HCT116 (cell line): Measurements from ENCODE around the gene FKBP10. TPM values are rescaled to one million over a fixed set of nuclear protein-coding genes. Genes with fewer than 3 reads are reported as not detected.

Source experiments
- ATAC-seq: fragments of 200-7000 bp; cut with Tn5 transposase; 2 replicates; pipeline ENCODE4 v1.9.1; 2020; ENCODE audit warnings: mild to moderate bottlenecking, moderate library complexity
- BruUV-seq: library from RNA; stranded (reverse); fragments of 400-500 nt; replicated peaks from 2 replicates; lab custom pipeline; 2021; lab: Mats Ljungman, UMichigan
- CTCF ChIA-PET: fragments of 300-600 bp; sonication (Branson Sonifier 250); formaldehyde crosslinking; loops from one replicate; lab custom pipeline; 2021; ENCODE audit warnings: antibody characterized with exemption; lab: Charles Lee
- POLR2A ChIA-PET: fragments of 300-600, 350-600 bp; sonication (Branson Sonifier 250); formaldehyde crosslinking; loops from one replicate; lab custom pipeline; 2021; ENCODE audit warnings: antibody characterized with exemption; lab: Charles Lee
- RAD21 ChIA-PET, 2 experiments: fragments of 300-600 bp; sonication (Branson Sonifier 250); formaldehyde crosslinking; loops; one replicate each; lab custom pipeline; 2023; ENCODE audit warnings: low total read pairs in 2 of 2; ENCODE audit not compliant: uncharacterized antibody in 2 of 2, unreplicated experiment in 2 of 2, low non-redundant PET in 1 of 2; lab: Charles Lee
- DNase-seq: peaks from one replicate; pipeline ENCODE4 v3.0.0-alpha.2; 2010; ENCODE audit warnings: low read depth, low spot score
- H2AFZ ChIP-seq: fragments of 200-600 bp; shearing (Covaris generic), sonication (generic); 2 replicates; pipeline ENCODE4 v1.6.1; 2017; ENCODE audit warnings: low read depth, mixed run types, mixed read lengths, antibody characterized with exemption, low read length; ENCODE audit not compliant: poor library complexity, severe bottlenecking
- H3K27ac ChIP-seq: 2 replicates; pipeline ENCODE4 v1.5.1; 2012; ENCODE audit warnings: low read depth, low read length
- H3K27me3 ChIP-seq: fragments of 200-600 bp; sonication (generic); 2 replicates; pipeline ENCODE4 v1.6.1; 2016; ENCODE audit warnings: mixed run types, low read length, mixed read lengths; ENCODE audit not compliant: insufficient read depth
- H3K36me3 ChIP-seq, 2 experiments: fragments of 200-500 bp in 1 of 2; fragments of 200-600 bp in 1 of 2; sonication (Bioruptor generic) in 1 of 2; sonication (generic) in 1 of 2; 2 replicates each; pipeline versions ENCODE4 v1.5.1 to v1.6.1; 2014 to 2016; ENCODE audit warnings: low read length in 2 of 2, inconsistent platforms in 1 of 2, mixed read lengths in 1 of 2, mixed run types in 1 of 2; ENCODE audit not compliant: insufficient read depth in 2 of 2, control insufficient read depth in 1 of 2
- H3K4me1 ChIP-seq, 2 experiments: fragments of 200-600 bp in 1 of 2; sonication (generic) in 1 of 2; 2 replicates each; pipeline versions ENCODE4 v1.5.1 to v1.6.1; 2012 to 2017; ENCODE audit warnings: low read length in 2 of 2, inconsistent platforms in 1 of 2, mild to moderate bottlenecking in 1 of 2, mixed read lengths in 1 of 2, mixed run types in 1 of 2, moderate library complexity in 1 of 2; ENCODE audit not compliant: insufficient read depth in 2 of 2, control insufficient read depth in 1 of 2
- H3K4me2 ChIP-seq: fragments of 200-600 bp; sonication (generic); 2 replicates; pipeline ENCODE4 v1.6.1; 2017; ENCODE audit warnings: mixed run types, low read length, mixed read lengths
- H3K4me3 ChIP-seq, 2 experiments: fragments of 200-600 bp in 1 of 2; sonication (generic) in 1 of 2; replicated peaks in 1 of 2; 2 replicates each; pipeline ENCODE4 v1.5.1; 2011 to 2016; ENCODE audit warnings: low read length in 2 of 2, control low read depth in 1 of 2, low read depth in 1 of 2, mild to moderate bottlenecking in 1 of 2, mixed read lengths in 1 of 2, mixed run types in 1 of 2
- H3K79me2 ChIP-seq: fragments of 200-600 bp; sonication (generic); 2 replicates; pipeline ENCODE4 v1.6.1; 2017; ENCODE audit warnings: mild to moderate bottlenecking, mixed run types, low read length, moderate library complexity, mixed read lengths; ENCODE audit not compliant: insufficient read depth
- H3K9ac ChIP-seq: fragments of 200-600 bp; sonication (generic); 2 replicates; pipeline ENCODE4 v1.6.1; 2016; ENCODE audit warnings: low read length, mixed read lengths
- H3K9me2 ChIP-seq: fragments of 200-600 bp; sonication (generic), shearing (Covaris generic); 2 replicates; pipeline ENCODE4 v1.6.1; 2017; ENCODE audit warnings: mixed run types, mild to moderate bottlenecking, moderate library complexity; ENCODE audit not compliant: insufficient read depth
- H3K9me3 ChIP-seq, 2 experiments: fragments of 200-500 bp in 1 of 2; fragments of 200-600 bp in 1 of 2; sonication (Bioruptor generic) in 1 of 2; sonication (generic) in 1 of 2; 2 replicates each; pipeline ENCODE4 v1.6.1; 2014 to 2017; ENCODE audit warnings: low read length in 2 of 2, mixed read lengths in 2 of 2, inconsistent platforms in 1 of 2, low read depth in 1 of 2, mild to moderate bottlenecking in 1 of 2, mixed run types in 1 of 2, moderate library complexity in 1 of 2; ENCODE audit not compliant: control insufficient read depth in 1 of 2, insufficient read depth in 1 of 2
- H4K20me1 ChIP-seq: fragments of 200-600 bp; sonication (generic), shearing (Covaris generic); 2 replicates; pipeline ENCODE4 v1.6.1; 2017; ENCODE audit warnings: mixed run types, mild to moderate bottlenecking, moderate library complexity; ENCODE audit not compliant: insufficient read depth
- CBX3 ChIP-seq: IDR thresholded peaks from 2 replicates; pipeline ENCODE4 v1.6.1; 2012; ENCODE audit warnings: low read depth
- CEBPB ChIP-seq: IDR thresholded peaks from 2 replicates; pipeline ENCODE4 v1.6.1; 2012; ENCODE audit warnings: low read depth
- ELF1 ChIP-seq: IDR thresholded peaks from 2 replicates; pipeline ENCODE4 v1.6.1; 2012; ENCODE audit warnings: low read depth, borderline replicate concordance
- EZH2phosphoT487 ChIP-seq: fragments of 200-600 bp; IDR thresholded peaks from 2 replicates; pipeline ENCODE4 v1.6.1; 2018; ENCODE audit warnings: antibody characterized with exemption, borderline replicate concordance
- JUND ChIP-seq: IDR thresholded peaks from 2 replicates; pipeline ENCODE4 v1.6.1; 2012
- POLR2A ChIP-seq: IDR thresholded peaks from 2 replicates; pipeline ENCODE4 v1.7.0; 2011; ENCODE audit warnings: borderline replicate concordance; ENCODE audit not compliant: insufficient read depth, insufficient read length; ENCODE audit errors: extremely low read depth
- POLR2AphosphoS5 ChIP-seq: IDR thresholded peaks from 2 replicates; pipeline ENCODE4 v1.6.1; 2011; ENCODE audit warnings: mild to moderate bottlenecking, low read depth, low read length, moderate library complexity
- RAD21 ChIP-seq: IDR thresholded peaks from 2 replicates; pipeline ENCODE4 v1.6.1; 2012; ENCODE audit warnings: low read depth, mild to moderate bottlenecking
- SIN3A ChIP-seq: IDR thresholded peaks from 2 replicates; pipeline ENCODE4 v1.6.1; 2012; ENCODE audit warnings: low read depth
- SP1 ChIP-seq: IDR thresholded peaks from 2 replicates; pipeline ENCODE4 v1.6.1; 2012; ENCODE audit warnings: low read depth
- SRF ChIP-seq: IDR thresholded peaks from 2 replicates; pipeline ENCODE4 v1.6.1; 2012; ENCODE audit warnings: low read depth
- TCF7L2 ChIP-seq: IDR thresholded peaks from 2 replicates; pipeline ENCODE4 v1.7.0; 2011; ENCODE audit warnings: borderline replicate concordance, inconsistent platforms; ENCODE audit not compliant: insufficient read depth, insufficient read length; ENCODE audit errors: extremely low read depth
- YY1 ChIP-seq: IDR thresholded peaks from 2 replicates; pipeline ENCODE4 v1.6.1; 2011; ENCODE audit warnings: low read length, low read depth, moderate library complexity, mild to moderate bottlenecking; ENCODE audit not compliant: insufficient replicate concordance; ENCODE audit errors: extremely low read depth
- ZFX ChIP-seq: fragments of 450-650 bp; IDR thresholded peaks from 2 replicates; pipeline ENCODE4 v1.6.1; 2017
- ZNF274 ChIP-seq: fragments of 200-500 bp; sonication (Bioruptor generic); IDR thresholded peaks from 2 replicates; pipeline ENCODE4 v1.6.1; 2014; ENCODE audit warnings: mild to moderate bottlenecking, low read depth, low read length, inconsistent platforms
- intact Hi-C: fragments of 100-400 bp; cut with micrococcal nuclease; formaldehyde crosslinking; loops from 2 replicates; pipeline ENCODE4 v1.10.0; 2022
- total RNA-seq: library from RNA; stranded (reverse); gene quantifications from one replicate; pipeline ENCODE4 v1.2.1, GENCODE V29; 2021; ENCODE audit not compliant: unreplicated experiment
- TF ChIP-seq, protein P1 (sequence below): IDR thresholded peaks from 2 replicates; pipeline ENCODE4 v1.6.1; 2011; ENCODE audit warnings: mild to moderate bottlenecking, low read length, moderate library complexity; ENCODE audit not compliant: insufficient replicate concordance; ENCODE audit errors: extremely low read depth
- TF ChIP-seq, protein P2 (sequence below): IDR thresholded peaks from 2 replicates; pipeline ENCODE4 v1.6.1; 2012
- TF ChIP-seq, protein P3 (sequence below), 3 experiments: fragments of 200-600 bp in 1 of 3; sonication (generic) in 1 of 3; IDR thresholded peaks in 2 of 3; conservative IDR thresholded peaks in 1 of 3; 2 replicates each; pipeline ENCODE4 v1.5.1; 2012 to 2017; ENCODE audit warnings: low read depth in 2 of 3, low read length in 2 of 3, antibody characterized with exemption in 1 of 3, borderline replicate concordance in 1 of 3, control low read depth in 1 of 3, mild to moderate bottlenecking in 1 of 3, mixed read lengths in 1 of 3, mixed run types in 1 of 3, moderate library complexity in 1 of 3; ENCODE audit not compliant: insufficient read depth in 1 of 3
- TF ChIP-seq, protein P4 (sequence below): IDR thresholded peaks from 2 replicates; pipeline ENCODE4 v1.6.1; 2012

Gene FKBP10
- total RNA-seq, 1 experiment from 2014 or later, result 78.5 TPM

DNA sequence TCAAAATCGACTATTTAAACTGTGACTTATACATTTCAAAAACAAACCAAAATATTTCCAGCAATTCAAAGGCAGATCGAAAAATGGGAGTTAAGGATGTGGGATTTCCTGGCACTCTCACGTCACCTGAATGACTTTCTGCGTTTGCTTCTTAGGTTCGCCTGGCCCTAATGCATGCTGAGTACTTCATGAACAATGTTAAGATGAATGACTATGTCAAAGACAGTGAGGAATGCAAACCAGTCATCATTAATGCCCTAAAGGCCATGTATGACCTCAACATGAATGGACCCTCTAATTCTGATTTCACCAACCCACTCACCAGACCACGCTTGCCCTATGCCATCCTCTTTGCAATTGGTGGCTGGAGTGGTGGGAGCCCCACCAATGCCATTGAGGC is 32.2 kb downstream of the FKBP10 start:
- CTCF ChIA-PET, result no interaction called here

DNA sequence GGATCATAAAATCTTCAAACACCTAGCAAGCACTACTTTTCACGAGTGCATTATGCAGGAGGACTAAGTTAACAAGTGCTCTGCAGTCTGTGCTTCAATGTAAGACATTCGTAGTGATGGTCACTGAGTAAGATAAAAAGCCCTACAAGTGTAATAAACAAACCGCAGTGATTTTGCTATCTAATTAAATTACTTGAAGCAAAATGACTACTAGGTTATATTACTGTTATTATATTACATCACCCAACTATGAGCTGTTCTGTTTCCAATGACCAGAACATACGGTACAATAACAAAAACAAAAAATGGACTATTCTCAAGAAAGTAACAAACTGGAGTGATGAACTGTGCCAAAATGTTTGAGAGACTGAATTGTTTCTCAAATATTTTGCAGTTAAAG is 36.0 kb downstream of the FKBP10 start:
- no peak for DNase-seq
- Histone ChIP-seq H2AFZ (no peak overlapping the region), H3K36me3 (peaks cover 5 to 8% of the 10 kb centered on the region in 2 experiments; a peak in 3 of 4 replicates), H3K27ac (no peak overlapping the region), H3K9me3 (no peaks in the 10 kb centered on the region), H3K27me3 (no peaks in the 10 kb centered on the region), H3K4me3 (no peak overlapping the region), H3K4me2 (no peak overlapping the region), H3K4me1 (peaks cover 15 to 21% of the 10 kb centered on the region in 2 experiments), H3K9me2 (no peaks in the 10 kb centered on the region), H3K79me2 (peaks cover 52% of the 10 kb centered on the region), H3K9ac (no peak overlapping the region), H4K20me1 (no peaks in the 10 kb centered on the region; the same call in 1 of the 2 replicates)
- no TSS peak for BruUV-seq
- CTCF ChIA-PET, result no interaction called here
- intact Hi-C loops, result no loop called here
- POLR2A ChIA-PET, result interaction anchor here (1.9 kb wide), 1 partner anchor 16 kb away, joined by 5 read pairs; the partner anchor contains the start of gene KLHL11
- RAD21 ChIA-PET, result no interaction called here
- no peak for ATAC-seq
- TF ChIP-seq, protein P1, sequence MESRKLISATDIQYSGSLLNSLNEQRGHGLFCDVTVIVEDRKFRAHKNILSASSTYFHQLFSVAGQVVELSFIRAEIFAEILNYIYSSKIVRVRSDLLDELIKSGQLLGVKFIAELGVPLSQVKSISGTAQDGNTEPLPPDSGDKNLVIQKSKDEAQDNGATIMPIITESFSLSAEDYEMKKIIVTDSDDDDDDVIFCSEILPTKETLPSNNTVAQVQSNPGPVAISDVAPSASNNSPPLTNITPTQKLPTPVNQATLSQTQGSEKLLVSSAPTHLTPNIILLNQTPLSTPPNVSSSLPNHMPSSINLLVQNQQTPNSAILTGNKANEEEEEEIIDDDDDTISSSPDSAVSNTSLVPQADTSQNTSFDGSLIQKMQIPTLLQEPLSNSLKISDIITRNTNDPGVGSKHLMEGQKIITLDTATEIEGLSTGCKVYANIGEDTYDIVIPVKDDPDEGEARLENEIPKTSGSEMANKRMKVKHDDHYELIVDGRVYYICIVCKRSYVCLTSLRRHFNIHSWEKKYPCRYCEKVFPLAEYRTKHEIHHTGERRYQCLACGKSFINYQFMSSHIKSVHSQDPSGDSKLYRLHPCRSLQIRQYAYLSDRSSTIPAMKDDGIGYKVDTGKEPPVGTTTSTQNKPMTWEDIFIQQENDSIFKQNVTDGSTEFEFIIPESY, result no peak
- TF ChIP-seq RAD21, result no peak
- TF ChIP-seq, protein P2, sequence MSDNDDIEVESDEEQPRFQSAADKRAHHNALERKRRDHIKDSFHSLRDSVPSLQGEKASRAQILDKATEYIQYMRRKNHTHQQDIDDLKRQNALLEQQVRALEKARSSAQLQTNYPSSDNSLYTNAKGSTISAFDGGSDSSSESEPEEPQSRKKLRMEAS, result no peak
- TF ChIP-seq, protein P3, sequence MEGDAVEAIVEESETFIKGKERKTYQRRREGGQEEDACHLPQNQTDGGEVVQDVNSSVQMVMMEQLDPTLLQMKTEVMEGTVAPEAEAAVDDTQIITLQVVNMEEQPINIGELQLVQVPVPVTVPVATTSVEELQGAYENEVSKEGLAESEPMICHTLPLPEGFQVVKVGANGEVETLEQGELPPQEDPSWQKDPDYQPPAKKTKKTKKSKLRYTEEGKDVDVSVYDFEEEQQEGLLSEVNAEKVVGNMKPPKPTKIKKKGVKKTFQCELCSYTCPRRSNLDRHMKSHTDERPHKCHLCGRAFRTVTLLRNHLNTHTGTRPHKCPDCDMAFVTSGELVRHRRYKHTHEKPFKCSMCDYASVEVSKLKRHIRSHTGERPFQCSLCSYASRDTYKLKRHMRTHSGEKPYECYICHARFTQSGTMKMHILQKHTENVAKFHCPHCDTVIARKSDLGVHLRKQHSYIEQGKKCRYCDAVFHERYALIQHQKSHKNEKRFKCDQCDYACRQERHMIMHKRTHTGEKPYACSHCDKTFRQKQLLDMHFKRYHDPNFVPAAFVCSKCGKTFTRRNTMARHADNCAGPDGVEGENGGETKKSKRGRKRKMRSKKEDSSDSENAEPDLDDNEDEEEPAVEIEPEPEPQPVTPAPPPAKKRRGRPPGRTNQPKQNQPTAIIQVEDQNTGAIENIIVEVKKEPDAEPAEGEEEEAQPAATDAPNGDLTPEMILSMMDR (IDR thresholded peaks at IDR 0.05 in 2 of 3, conservative IDR thresholded peaks at IDR 0.05 in 1 of 3; ENCODE audit: borderline replicate concordance in 1 of 3, insufficient read depth in 1 of 3, low read depth in 2 of 3, low read length in 2 of 3), result no peak
- TF ChIP-seq SIN3A, result no peak
- TF ChIP-seq, protein P4, sequence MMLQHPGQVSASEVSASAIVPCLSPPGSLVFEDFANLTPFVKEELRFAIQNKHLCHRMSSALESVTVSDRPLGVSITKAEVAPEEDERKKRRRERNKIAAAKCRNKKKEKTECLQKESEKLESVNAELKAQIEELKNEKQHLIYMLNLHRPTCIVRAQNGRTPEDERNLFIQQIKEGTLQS, result no peak
- no peak for TF ChIP-seq SRF
- no peak for TF ChIP-seq EZH2phosphoT487
- no peak for TF ChIP-seq JUND

More for the DNA sequence above, 32.2 kb downstream of the FKBP10 start:
- H3K4me1 ChIP-seq, result peaks cover 15 to 21% of the 10 kb centered on the region in 2 experiments
- no peak overlapping the region for H3K4me3 ChIP-seq
- no peak overlapping the region for H3K4me2 ChIP-seq
- H3K79me2 ChIP-seq, result peaks cover 23% of the 10 kb centered on the region
- intact Hi-C loops, result no loop called here
- BruUV-seq, result no TSS peak
- TF ChIP-seq RAD21, result no peak
- TF ChIP-seq CBX3, result no peak
- no peak for TF ChIP-seq YY1
- TF ChIP-seq, protein P4, result no peak
- TF ChIP-seq CEBPB, result no peak
- no peak for TF ChIP-seq SRF
- TF ChIP-seq, protein P2, result no peak
- no peak for TF ChIP-seq EZH2phosphoT487
- TF ChIP-seq SP1, result no peak
- no peak for TF ChIP-seq TCF7L2
- TF ChIP-seq ELF1, result no peak
- no peak for TF ChIP-seq SIN3A
- TF ChIP-seq POLR2AphosphoS5, result no peak
- TF ChIP-seq POLR2A, result no peak
- TF ChIP-seq ZNF274, result no peak
- TF ChIP-seq ZFX, result no peak
- H3K27me3 ChIP-seq, result no peaks in the 10 kb centered on the region
- POLR2A ChIA-PET, result no interaction called here
- H3K9me2 ChIP-seq, result no peaks in the 10 kb centered on the region
- no peak overlapping the region for H3K9ac ChIP-seq
- H3K36me3 ChIP-seq, result no peaks in the 10 kb centered on the region
- DNase-seq (no peak), ATAC-seq (no peak)
- no peaks in the 10 kb centered on the region for H3K9me3 ChIP-seq
- H4K20me1 ChIP-seq, result no peaks in the 10 kb centered on the region
- RAD21 ChIA-PET, result no interaction called here
- no peak overlapping the region for H3K27ac ChIP-seq
- H2AFZ ChIP-seq, result no peak overlapping the region
